Neural progenitor cell (in vitro differentiated cells): ENCODE data around the gene RGS6. TPM values are rescaled to one million over a fixed set of nuclear protein-coding genes. Genes with fewer than 3 reads are reported as not detected.

ENCODE experiments used
- DNase-seq: peaks from one replicate; pipeline ENCODE4 v3.0.0-alpha.2; 2016; ENCODE audit warnings: low spot score
- H2AFZ ChIP-seq: fragments of 200-600 bp; sonication (generic); replicated peaks from 2 replicates; pipeline ENCODE4 v1.6.1; 2016; ENCODE audit warnings: antibody characterized with exemption
- H3F3A ChIP-seq: fragments of 200-600 bp; sonication (generic); 2 replicates; pipeline ENCODE4 v1.6.1; 2016; ENCODE audit warnings: antibody characterized with exemption, low read depth
- H3K27ac ChIP-seq: fragments of 200-600 bp; sonication (generic); 2 replicates; pipeline ENCODE4 v1.5.1; 2016; ENCODE audit warnings: mild to moderate bottlenecking
- H3K27me3 ChIP-seq: fragments of 200-600 bp; sonication (generic); 2 replicates; pipeline ENCODE4 v1.6.1; 2016; ENCODE audit warnings: mild to moderate bottlenecking, moderate library complexity
- H3K36me3 ChIP-seq: fragments of 200-600 bp; sonication (generic); 2 replicates; pipeline ENCODE4 v1.5.1; 2016
- H3K4me1 ChIP-seq: fragments of 200-600 bp; sonication (generic); 2 replicates; pipeline ENCODE4 v1.6.1; 2016; ENCODE audit warnings: mixed run types
- H3K4me2 ChIP-seq: fragments of 200-600 bp; sonication (generic); 2 replicates; pipeline ENCODE4 v1.6.1; 2016
- H3K4me3 ChIP-seq: fragments of 200-600 bp; sonication (generic); 2 replicates; pipeline ENCODE4 v1.5.1; 2016
- H3K79me2 ChIP-seq: fragments of 200-600 bp; sonication (generic); 2 replicates; pipeline ENCODE4 v1.6.1; 2016; ENCODE audit warnings: low read depth
- H3K9ac ChIP-seq: fragments of 200-600 bp; sonication (generic); 2 replicates; pipeline ENCODE4 v1.6.1; 2016
- H3K9me3 ChIP-seq: fragments of 200-600 bp; sonication (generic); 2 replicates; pipeline ENCODE4 v1.5.1; 2016; ENCODE audit warnings: low read depth
- H4K20me1 ChIP-seq: fragments of 200-600 bp; sonication (generic); 2 replicates; pipeline ENCODE4 v1.6.1; 2016; ENCODE audit warnings: low read depth
- H3K27ac Mint-ChIP-seq: 3 replicates; pipeline ENCODE4 v1.8.0; 2021; ENCODE audit warnings: mixed read lengths
- H3K27me3 Mint-ChIP-seq: 2 replicates; pipeline ENCODE4 v1.8.0; 2022; ENCODE audit warnings: low read depth, mild to moderate bottlenecking, inconsistent platforms, moderate library complexity, mixed read lengths; ENCODE audit not compliant: insufficient read depth
- H3K36me3 Mint-ChIP-seq: 3 replicates; pipeline ENCODE4 v1.8.0; 2021; ENCODE audit warnings: mixed read lengths
- H3K4me1 Mint-ChIP-seq: 3 replicates; pipeline ENCODE4 v1.8.0; 2021; ENCODE audit warnings: mixed read lengths
- H3K4me3 Mint-ChIP-seq: 3 replicates; pipeline ENCODE4 v1.8.0; 2021; ENCODE audit warnings: mild to moderate bottlenecking, moderate library complexity, mixed read lengths
- H3K9me3 Mint-ChIP-seq: 3 replicates; pipeline ENCODE4 v1.8.0; 2020; ENCODE audit warnings: mixed read lengths
- EZH2 ChIP-seq: fragments of 200-600 bp; sonication (generic); IDR thresholded peaks from 2 replicates; pipeline ENCODE4 v1.6.1; 2017; ENCODE audit warnings: antibody characterized with exemption, mild to moderate bottlenecking, moderate library complexity
- EZH2phosphoT487 ChIP-seq: fragments of 200-600 bp; sonication (generic); IDR thresholded peaks from 2 replicates; pipeline ENCODE4 v1.6.1; 2017; ENCODE audit warnings: antibody characterized with exemption
- total RNA-seq: library from RNA; depleted of rRNA; stranded (reverse); fragments of >200 nt; gene quantifications from 2 replicates; pipeline ENCODE4 v1.2.3, GENCODE V29; 2015; ENCODE audit warnings: low replicate concordance
- TF ChIP-seq, protein P1 (sequence below): fragments of 200-600 bp; sonication (generic); IDR thresholded peaks from 2 replicates; pipeline ENCODE4 v1.5.1; 2017; ENCODE audit warnings: antibody characterized with exemption, mild to moderate bottlenecking

Gene RGS6
- total RNA-seq, 1 donor from 2014 or later = 0.80 TPM

DNA sequence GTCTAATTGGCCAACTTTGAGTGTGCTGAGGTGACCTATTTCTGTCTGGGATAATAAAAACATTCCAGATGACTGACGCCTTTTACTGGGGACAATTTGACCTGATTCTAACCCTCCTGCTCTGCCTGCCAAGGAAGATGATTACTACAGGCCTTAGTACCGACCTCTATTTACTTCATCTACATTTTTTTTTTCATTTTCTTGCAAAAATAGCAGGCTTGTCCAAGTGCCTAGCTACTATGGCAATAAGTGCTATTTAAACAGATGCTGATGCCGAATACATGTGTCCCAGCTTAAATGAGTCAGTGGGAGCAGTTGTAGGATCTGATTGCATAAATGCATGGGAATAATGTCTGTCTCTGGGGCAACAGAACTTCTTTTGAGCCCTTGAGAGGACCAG, 254.3 kb downstream of the RGS6 start:
- no peak overlapping the region for H3K9ac ChIP-seq
- H3K79me2 ChIP-seq = no peaks in the 10 kb centered on the region
- H3K4me3 ChIP-seq = no peak overlapping the region
- H3K4me1 ChIP-seq = no peaks in the 10 kb centered on the region
- no peak overlapping the region for H2AFZ ChIP-seq
- no peak overlapping the region for H3K4me3 Mint-ChIP-seq
- no peak for DNase-seq
- H3K36me3 ChIP-seq = no peaks in the 10 kb centered on the region
- H3K4me2 ChIP-seq = no peak overlapping the region
- no peaks in the 10 kb centered on the region for H3K27me3 ChIP-seq
- H3K9me3 Mint-ChIP-seq = no peaks in the 10 kb centered on the region
- no peaks in the 10 kb centered on the region for H3K9me3 ChIP-seq
- no peak overlapping the region for H3K27ac Mint-ChIP-seq
- no peaks in the 10 kb centered on the region for H3K27me3 Mint-ChIP-seq
- H3K4me1 Mint-ChIP-seq = peaks cover 9% of the 10 kb centered on the region
- H4K20me1 ChIP-seq = no peaks in the 10 kb centered on the region
- TF ChIP-seq EZH2 = no peak
- TF ChIP-seq EZH2phosphoT487 = no peak
- TF ChIP-seq, protein P1, sequence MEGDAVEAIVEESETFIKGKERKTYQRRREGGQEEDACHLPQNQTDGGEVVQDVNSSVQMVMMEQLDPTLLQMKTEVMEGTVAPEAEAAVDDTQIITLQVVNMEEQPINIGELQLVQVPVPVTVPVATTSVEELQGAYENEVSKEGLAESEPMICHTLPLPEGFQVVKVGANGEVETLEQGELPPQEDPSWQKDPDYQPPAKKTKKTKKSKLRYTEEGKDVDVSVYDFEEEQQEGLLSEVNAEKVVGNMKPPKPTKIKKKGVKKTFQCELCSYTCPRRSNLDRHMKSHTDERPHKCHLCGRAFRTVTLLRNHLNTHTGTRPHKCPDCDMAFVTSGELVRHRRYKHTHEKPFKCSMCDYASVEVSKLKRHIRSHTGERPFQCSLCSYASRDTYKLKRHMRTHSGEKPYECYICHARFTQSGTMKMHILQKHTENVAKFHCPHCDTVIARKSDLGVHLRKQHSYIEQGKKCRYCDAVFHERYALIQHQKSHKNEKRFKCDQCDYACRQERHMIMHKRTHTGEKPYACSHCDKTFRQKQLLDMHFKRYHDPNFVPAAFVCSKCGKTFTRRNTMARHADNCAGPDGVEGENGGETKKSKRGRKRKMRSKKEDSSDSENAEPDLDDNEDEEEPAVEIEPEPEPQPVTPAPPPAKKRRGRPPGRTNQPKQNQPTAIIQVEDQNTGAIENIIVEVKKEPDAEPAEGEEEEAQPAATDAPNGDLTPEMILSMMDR = no peak
- no peak overlapping the region for H3K27ac ChIP-seq
- H3F3A ChIP-seq = no peaks in the 10 kb centered on the region
- H3K36me3 Mint-ChIP-seq = no peaks in the 10 kb centered on the region

DNA sequence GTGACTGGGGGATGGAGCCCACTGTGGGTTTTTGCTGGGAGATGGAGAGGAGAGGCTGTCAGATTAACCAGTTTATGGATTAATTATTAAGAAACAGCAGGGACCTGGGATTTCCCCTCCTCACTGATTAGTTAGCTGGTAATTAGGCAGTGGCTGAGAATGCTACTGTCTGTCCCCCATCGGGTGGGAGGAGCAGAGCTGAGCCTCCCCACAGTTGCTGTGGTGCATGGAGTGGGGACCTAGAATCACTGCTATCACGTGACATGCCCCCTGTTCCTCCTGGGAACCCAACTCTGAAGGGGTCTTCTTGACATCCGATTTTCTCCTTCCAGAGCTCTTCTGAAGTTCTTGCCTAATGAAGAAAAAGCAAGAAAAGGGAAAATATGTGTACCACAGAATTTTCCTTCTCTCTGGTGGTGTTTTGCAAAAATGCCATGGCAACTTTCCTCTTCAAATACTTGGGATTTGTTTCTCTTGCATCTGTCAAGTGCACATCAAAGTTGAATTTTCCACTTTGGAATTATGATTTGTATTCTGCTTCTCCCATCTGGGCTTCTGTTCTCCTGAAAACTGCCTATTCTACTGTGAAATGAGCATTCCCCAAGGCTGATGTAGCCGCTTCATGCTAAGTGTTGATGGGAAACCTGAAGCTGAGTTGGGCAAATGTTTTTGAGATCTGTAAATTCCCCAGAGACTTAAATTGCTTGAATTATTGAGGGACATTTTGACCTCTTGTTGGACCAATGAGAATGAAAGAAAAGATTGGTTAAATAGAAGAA, 264.2 kb downstream of the RGS6 start:
- Histone ChIP-seq H2AFZ (no peak overlapping the region), H3K27ac (no peak overlapping the region), H3K4me3 (no peak overlapping the region), H3K27me3 (no peaks in the 10 kb centered on the region), H3K9me3 (no peaks in the 10 kb centered on the region), H3K4me1 (no peaks in the 10 kb centered on the region), H3K36me3 (no peaks in the 10 kb centered on the region), H4K20me1 (no peaks in the 10 kb centered on the region), H3K9ac (no peak overlapping the region), H3F3A (no peaks in the 10 kb centered on the region), H3K79me2 (no peaks in the 10 kb centered on the region), H3K4me2 (no peak overlapping the region)
- H3K36me3 Mint-ChIP-seq = no peaks in the 10 kb centered on the region
- no peak overlapping the region for H3K27ac Mint-ChIP-seq
- no peak for DNase-seq
- no peak overlapping the region for H3K4me3 Mint-ChIP-seq
- peaks cover 2% of the 10 kb centered on the region for H3K27me3 Mint-ChIP-seq
- H3K9me3 Mint-ChIP-seq = no peaks in the 10 kb centered on the region
- no peaks in the 10 kb centered on the region for H3K4me1 Mint-ChIP-seq
- TF ChIP-seq EZH2 (no peak), EZH2phosphoT487 (no peak)
- TF ChIP-seq, protein P1 = no peak

- Mint-ChIP-seq H3K9me3 (peaks cover 5% of the 10 kb centered on the region), H3K36me3 (no peaks in the 10 kb centered on the region), H3K27me3 (no peaks in the 10 kb centered on the region), H3K4me3 (no peak overlapping the region), H3K27ac (no peak overlapping the region), H3K4me1 (no peaks in the 10 kb centered on the region)
- Histone ChIP-seq H3K36me3 (no peaks in the 10 kb centered on the region), H3K4me2 (no peak overlapping the region), H3K9me3 (peaks cover 3% of the 10 kb centered on the region), H3K4me1 (no peaks in the 10 kb centered on the region), H3K9ac (no peak overlapping the region), H2AFZ (no peak overlapping the region), H3K27me3 (no peaks in the 10 kb centered on the region), H3K79me2 (no peaks in the 10 kb centered on the region), H4K20me1 (no peaks in the 10 kb centered on the region), H3F3A (no peaks in the 10 kb centered on the region), H3K27ac (no peak overlapping the region), H3K4me3 (no peak overlapping the region)
- TF ChIP-seq, protein P1 = no peak
- TF ChIP-seq EZH2 (no peak), EZH2phosphoT487 (no peak)
- no peak for DNase-seq
Observed at GRCh38 chr14:72201645-72202044, 269.4 kb downstream of the RGS6 start.
